ENCODE results near the gene GINS2.

GINS2 gene

DNA sequence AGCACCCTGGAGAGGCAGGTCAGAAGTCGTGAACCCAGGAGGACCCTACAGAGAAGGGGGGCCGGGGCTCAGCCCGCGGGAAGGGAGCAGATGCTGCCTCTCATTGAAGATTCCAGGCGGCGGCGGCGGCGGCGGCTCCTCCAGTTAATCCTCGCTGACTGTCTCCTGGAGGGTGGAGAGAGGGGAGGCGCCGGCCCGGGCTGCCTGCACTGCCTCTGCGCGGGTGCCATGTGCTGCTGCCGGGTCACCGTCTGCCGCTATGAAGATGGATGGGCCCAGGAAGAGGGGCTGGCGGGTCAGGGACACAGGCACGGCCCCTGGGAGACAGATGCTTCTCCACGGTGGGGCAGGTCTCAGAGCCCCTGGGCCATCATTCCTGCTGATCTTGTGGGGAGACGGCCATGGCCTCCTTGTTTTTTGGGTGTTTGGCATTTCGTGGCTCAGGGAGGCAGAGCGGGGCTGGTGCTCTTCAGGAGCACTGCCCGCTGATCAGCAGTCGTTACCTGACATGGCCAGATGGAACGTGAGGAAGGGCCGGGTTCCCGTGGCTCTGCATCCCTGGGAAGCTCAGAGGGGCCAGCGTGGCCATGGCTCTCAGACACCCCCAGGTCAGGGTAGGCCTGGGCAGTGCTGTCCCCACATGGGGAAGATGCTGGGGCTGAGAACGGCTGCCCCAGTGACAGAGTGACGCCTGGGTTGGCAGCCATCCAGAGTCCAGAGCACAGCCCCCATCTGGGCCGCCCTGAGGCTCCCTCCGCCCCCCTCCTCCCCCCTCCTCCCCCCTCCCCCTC is 36.1 kb downstream of the GINS2 start:
- DNase-seq: no peak

DNA sequence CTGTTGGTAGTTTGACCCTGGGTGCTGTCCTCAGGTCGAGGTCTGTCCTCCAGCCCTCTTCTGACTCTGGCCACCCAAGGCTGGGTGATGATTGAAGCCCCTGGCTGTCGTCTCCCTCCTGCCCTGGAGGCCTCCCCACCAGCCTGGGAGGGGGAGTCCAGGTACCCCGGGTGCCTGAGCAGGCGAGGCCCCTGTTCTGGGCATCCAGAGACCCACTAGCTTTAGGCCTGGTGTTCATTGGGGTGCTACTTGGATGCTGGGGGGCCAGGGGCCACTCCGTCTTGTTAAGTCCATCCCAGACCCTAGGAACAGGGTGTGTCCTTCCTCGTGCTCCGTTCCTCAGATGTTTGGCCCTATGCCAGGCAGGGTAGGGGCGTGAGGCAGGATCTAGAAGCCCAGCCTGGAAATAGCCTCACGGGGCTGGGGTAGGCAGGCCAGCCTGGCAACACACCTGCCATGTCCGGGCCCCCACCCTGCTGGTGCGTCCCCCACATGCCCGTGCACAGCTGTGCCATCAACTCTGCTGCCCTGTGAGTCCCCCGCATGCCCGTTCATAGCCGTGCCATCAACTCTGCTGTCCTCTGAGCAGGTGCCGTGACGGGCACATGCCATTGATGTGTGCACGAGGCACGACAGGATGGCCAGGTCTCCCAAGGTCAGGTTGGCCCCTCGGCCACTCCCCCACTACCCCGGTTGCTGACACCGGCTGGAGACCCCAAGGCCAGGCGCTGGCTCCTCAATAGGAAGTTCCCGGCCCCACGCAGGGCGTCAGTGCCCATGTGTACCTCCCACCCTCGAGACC is 36.9 kb downstream of the GINS2 start:
- DNase-seq: no peak

DNA sequence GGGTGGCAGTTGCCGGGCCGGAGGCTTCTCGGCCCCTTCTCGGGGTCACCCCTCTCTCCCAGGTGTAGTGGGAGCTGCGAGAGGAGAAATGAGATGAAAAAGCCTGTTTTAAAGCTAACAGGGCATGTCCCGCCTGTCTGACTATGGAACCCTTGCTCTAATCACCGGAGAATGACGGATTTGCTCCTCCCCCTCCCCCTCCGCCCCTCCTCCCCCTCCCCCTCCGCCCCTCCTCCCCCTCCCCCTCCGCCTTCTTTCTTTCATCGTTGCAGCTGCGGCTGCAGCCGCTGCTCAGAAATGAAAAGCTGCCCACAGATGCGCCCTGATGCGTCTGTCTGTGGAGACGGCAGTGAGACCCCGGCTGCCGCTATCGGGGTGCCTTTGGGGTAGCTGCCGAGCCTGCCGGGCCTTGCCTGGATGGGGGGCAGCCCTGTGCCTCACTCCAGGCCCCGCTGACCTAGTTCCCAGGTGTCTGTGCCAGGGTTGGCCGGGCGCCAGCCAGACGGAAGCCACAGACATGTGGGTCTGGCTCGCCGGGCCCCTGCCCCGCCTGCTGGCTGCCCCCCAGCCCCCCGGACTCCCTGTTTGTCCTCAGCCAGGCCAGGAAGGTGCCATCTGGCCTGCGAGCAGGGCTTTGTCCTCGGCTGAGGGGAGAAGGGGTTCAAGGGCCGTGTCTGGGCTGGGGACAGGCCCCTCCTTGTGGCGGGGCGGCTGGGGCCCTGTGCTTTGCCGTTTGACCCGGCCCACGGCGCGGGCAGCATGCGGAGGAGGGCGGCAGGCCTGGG is 37.7 kb downstream of the GINS2 start:
- DNase-seq: no peak

DNA sequence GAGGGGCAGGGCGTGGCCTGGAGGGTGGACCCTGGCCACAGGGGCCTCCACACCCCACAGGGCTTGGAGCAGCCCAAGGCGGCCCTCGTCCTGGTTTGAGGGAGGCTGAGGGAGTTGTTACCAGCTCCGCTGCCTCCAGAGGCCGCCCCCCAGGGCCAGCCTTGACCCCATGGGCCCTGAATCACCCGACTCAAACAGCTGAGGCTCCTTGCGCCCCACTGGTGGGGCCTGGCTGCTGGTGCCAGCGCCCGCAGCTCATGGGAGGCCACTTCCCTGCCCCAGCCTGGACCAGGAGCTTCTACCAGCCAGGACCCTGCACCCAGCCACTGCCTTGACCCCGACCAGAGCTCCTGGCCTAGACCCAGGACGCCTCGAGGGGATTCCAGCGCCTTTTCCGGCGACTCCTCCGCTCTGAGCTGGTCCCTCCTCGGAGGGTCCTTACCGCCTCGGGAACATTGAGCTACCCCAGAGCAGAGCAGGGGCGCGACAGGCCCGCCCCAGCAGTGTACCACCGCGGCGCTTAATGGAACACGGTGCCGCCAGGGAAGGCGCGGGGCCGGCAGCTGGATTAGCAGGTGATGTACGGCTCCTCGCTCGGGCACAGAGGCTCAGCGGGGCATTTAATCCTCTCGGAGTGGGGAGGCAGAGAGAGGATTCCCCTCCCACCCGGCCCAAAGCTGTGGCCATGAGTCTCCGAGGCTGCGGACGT is 38.5 kb downstream of the GINS2 start:
- DNase-seq: no peak

DNA sequence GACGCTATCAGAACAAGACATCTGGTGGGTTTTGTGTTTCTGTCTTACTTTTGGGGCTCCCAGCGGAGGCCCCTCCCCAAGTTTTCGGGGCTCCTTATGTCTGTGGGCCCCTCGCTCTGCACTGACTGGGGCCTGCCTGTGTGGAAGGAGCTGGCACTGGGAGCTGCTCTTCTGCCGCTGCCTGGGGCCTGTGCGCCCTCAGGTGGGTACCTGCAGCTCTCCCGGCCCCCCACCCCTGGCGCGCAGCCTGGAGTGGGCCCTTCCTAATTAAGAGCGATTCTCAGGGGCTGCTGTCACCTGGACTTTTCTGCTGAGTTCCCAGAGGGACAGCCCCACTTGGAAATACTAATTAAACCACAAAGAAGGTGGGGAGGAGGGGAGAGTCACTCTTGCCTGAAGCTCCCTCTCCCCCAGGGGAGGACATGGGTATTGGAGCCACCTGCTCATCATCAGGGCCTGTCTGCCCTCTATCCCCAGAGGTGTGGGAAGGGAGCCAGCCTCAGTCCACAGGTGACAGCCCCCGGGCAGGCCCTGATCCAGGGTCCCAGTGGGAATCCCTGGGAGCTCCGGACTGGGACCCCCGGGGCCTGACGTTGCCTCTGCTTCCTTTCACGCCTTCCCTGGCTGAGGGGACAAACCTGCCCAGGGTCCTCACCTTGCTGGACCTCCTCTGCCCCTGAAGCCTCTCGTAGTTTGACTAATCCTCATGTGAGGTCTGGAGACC is 39.2 kb downstream of the GINS2 start:
- DNase-seq: no peak

DNA sequence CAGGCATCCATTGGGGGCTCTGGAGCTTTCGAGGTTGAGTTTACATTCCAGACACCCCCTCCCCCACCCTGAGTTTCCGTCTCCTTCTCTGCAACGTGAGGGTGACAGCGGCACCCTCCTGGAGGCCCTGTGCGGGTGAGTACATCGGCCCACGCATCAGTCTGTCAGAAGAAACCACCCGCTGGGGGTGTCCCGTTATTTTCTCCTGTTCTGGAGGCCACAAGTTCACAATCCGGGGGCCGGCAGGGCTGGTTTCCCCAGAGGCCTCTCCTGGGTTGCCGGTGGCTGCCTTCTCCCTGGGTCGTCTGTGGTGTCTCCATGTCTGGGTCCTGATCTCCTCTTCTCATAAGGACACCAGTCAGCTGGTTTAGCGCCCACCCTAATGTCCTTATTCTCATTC is 39.9 kb downstream of the GINS2 start:
- peak; percentile 14 for DNase-seq

DNA sequence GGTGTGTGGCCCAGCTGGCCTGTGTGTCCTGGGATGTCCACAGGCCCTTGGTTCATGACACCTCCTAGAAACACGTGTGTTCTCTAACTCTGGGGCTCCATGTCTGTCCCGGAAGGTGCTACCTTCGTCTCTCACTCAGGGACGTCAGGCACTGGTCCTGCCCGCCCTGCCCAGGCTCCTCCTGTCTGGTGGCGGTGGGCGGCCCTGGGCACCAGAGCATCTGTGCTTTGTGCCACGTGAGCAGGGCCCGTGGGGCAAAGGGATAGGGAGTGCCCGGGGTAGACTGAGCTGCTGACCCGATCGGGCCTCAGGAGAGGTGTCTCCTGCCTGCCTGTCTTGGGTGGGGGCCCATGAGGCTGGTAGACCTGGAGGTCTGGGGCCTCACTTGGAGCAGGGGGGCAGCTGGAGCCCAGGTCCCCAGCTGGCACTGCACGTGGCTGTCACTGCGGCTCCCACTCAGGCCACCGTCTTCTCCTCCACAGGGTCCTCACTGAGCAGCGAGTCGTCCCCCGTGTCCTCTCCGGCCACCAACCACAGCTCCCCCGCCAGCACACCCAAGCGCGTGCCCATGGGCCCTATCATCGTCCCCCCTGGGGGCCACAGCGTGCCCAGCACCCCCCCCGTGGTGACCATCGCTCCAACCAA is 40.6 kb downstream of the GINS2 start:
- DNase-seq: no peak

DNA sequence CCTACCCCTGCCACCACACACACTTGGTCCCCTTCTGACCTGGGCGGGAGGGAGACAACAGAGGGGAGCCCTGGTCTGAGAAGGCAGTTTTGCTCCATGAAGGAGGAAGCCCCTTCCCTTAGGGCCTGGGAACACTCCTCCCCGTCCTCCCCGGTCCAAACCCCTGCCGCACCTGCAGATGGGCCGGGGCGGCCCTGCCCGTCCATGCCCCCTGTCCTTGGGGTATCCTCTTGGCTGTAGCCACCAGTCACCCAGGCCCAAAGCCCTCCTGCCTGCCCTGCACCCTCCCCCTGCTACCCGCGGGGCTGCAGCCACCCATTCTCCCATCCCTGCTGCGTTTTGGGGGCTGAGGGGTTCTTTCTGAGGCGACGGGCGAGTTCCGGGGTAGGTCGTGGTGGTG is 41.8 kb downstream of the GINS2 start:
- no peak for DNase-seq

DNA sequence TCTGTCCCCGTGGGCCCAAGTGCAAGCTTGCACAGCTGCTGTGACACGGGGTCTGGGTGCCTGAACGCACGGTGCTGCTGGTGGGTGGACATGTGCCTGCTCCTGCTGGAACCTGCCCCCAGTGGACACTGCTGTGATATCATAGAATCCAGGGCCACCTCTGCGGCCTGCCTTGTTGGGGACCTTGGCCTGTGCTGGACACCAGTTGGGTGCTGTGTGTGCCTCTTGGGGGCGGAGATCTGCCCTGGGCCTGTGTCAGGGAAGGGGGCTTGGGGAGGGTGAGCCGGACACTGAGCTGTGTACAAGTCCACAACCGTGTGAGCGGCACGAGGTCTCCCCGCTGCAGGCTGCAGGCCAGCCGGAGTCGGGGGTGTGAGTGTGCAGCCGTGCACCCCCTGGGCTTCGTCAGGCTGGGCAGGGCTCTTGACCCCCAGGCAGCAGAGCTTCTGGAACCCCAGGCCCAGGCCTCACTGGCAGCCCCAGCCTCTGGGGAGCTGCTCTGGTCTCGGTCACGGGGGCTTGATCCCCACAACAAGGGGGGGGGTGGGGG is 42.3 kb downstream of the GINS2 start:
- no peak for DNase-seq

DNA sequence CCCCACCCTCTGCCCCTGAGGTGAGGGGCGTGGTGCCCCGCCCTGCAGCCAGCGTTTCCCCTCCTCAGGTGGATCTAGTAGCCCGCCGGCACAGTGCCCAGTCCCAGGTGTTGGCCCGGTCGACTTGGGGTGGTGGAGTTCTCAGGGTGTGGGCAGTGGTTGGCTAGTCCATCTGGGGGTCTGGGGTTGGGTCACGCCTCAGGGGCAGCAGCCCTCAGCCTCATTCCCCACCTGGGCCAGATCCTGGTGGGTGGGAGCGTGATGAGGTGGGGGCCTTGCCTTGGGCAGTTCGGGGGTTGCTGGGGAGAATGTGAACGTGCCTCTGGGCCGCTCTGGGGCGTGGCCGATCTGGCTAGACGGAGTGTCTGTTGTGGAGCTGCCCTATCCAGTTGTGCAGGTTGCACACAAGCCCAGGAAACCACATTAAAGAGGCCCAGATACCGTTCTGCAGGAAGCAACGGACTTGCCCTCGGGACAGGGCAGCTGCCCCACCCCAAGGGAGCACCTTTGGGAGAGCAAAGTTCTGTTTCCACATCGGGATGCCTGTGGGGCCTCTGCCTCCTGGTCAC is 43.6 kb downstream of the GINS2 start:
- no peak for DNase-seq

DNA sequence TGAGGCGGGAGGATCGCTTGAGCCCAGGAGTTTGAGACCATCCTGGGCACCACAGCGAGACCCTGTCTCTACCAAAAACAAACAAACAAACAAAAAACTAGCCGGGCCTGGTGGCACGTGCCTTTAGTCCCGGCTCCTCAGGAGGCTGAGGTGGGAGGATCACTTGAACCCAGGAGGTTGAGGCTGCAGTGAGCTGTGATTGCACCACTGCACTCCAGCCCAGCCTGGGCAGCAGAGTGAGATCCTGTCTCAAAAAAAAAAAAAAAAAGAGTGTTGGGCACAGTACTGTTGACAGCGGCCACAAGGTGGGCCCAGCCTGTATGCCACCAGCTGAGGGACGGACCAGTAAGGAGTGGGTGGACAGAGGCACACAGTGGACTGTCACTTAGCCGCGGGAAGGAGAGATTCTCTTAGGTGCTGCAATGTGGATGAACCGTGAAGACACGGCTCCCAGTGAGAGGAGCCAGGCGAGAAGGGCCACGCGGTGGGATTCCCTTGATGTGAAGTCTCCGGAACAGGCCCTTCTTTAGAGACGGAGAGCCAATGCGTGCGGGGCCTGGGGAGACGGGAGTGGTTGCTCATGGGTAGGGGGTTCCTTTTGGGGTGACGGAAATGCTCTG is 44.6 kb downstream of the GINS2 start:
- no peak for DNase-seq

DNA sequence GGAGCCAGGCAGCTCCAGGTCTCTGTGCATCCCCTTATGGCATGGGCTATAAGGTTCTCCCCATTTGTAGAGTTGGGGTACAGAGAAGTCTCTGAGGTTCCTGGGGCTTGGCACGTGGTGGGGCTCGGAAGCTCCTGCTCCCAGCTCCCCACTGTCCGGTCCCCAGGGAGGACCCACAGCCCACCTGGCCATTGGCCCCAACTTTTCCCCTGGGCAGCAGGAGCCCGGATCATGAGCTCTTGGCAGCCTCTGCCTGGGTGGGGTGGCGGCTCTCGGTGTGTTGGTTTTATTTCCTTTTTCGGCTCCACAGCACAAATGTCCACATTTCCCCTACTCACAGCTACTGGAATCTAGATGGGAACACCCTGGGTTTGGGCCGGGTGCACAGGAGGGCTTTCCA is 45.1 kb downstream of the GINS2 start:
- no peak for DNase-seq

DNA sequence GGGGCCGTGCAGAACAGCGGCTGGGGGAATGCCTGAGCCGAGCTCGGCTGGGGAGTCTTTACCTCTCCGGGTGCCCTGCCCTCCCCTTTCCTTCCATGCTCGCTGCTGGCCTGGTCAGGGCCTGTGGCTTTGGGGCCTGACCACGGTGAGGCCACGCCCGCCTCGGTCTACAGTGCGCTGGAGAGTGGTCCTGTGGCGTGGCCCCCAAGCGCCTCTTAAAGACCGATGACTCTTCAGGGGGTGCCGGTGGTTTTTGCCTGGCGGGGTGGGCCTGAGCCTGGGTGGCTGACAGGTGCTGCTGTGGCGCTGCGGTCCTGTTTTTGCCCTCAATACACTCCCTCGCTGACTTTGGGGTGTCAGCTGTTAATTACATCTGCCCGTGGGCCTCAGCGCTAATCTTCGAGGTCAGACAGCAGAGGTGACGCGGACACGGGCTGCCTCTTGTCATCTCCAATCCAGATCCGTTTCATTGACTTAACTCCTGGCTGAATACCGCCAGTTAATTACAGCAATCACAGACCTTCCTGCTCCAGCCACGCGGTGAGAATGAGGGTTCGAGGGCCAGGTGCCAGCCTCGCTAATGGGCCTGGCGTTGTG is 45.9 kb downstream of the GINS2 start:
- no peak for DNase-seq

DNA sequence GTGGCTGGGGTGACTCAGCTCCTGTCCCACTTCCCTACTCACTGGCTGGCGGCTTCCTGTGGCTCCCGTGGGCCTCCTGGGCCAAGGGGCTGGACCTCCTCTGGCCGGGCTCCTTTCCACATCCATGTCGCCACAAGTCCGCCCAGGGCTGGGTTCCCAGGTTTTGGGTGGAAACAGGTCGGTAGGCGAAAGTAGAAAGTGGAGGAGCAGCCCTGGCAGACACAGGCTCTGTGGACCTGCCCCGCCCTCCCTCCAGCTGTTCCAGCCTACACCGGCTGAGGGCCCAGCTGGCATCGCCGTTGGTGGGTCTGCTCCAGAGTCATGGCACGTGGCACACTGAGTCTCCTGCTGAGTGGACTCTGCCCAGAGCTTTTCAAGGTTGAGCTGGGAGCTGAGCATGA is 47.0 kb downstream of the GINS2 start:
- DNase-seq: no peak

DNA sequence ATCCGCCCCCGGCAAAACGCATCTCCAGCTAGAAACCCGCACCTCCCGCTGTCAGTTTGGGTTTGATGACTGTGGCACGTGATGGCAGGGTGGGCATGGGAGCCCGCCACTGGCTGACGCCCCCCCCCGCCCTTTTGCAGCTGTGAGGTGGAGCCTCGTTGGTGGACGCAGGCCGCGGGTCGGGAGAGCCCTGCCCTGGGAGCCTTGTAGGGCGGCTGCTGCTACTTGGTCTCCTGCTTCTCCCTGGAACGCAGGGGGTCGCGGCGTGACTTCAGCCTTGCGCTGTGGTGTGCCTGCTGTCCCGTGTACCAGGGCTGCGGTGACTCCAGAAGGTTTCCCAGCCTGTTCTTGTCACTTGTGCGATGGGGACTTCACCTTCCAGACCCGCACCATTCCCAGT is 47.4 kb downstream of the GINS2 start:
- no peak for DNase-seq

DNA sequence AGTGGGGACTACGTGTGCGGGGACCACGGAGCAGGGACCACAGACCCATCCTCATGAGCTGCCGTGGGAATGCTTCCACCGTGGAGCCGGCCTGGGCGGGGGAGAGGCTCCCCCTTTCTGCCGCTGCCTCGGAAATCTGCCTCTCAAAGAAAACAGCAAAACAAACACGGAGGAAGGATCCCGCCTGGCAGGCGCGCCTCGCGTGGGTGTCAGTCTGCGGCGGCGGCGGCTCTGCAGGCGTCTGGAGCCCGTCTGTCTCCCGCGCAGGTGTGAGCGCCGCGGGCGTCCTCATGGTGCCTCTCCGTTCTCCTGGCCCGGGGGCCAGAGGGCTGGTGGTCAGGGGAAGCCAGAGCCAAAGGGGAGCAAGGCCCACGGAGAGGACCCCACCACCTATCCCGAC is 48.2 kb downstream of the GINS2 start:
- no peak for DNase-seq

DNA sequence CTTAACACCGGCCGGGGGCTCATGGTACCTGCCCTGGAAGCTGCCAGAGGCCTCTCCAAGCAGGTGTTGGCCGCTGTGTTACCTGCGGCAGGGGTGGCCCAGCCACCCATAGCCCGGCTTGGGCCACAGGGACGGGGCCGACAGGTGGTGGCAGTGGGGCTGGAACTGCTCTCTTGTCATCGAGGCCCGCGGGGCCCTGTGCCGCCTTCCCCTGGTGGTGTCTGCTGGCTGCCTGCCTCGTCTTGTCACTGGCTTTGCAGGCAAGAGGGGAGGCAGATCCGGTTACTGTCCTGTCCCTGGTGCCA is 48.5 kb downstream of the GINS2 start:
- no peak for DNase-seq

DNA sequence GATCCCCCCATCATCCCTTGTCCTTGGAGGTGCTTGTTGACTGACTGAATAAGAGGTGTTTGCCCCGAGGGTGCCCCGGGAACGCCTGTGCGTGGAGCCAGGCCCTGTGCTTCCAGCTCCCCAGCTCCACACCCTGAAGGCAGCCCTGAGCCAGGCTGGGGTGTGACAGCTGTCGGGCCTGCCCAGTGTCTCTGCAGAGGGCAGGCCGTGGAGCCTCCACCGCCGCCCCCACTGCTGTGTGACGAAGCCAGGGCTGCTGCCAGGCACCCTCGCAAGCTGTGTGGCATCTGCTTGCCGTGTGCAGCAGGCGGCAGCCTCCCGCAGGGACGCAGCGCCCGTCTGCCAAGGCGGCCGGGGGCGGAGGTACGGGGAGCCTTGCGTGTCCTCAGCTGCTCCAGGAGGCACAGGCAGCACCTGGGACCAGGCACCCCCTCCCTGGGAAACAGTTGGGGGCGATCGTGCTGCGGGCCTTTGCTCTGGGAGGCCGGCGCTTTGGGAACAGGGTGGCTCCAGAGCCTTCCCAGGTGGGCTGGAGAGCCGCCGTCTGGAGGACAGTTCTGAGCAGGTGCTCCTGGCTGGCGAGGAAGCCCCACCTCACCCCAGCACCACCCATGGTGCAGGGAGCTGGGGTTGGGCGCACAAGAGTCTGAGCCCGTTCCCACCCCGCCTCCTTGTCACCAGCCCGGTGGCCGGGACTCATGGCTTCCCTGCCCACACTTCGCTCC is 49.1 kb downstream of the GINS2 start:
- DNase-seq: no peak

DNA sequence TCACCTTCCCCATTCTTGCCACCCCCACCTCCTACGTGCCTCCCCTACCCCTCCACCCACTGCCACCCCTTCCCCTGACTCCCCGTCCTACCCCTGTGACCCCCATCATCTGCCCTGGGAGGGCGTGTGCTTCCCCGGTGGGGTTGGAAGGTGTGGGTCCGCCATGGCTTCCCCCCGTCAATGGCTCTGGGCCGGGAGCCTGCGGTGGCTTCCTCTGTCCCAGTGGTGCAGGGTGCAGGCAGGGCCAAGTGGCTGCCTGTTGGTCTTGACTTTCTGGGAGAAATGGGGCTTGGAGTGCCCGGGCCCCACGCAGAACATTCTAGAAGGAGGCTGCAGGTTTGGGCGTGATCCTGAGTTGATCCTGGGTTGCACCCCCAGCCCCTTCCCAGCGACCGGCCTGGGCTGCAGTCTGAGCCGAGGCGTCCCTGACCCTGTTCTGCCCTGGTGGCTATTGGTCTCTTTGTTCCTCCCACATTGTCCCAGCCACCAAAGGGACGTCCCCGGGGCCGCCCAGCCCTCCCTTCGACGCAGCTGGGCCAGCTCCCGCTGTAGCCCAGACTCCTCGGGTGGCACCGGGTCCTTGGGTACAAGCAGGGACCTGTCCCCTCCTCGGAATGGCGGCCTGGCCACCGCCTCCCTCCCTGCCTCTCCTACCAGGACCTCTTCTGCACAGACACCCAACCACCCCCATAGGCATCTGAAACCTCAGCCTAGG is 49.9 kb downstream of the GINS2 start:
- no peak for DNase-seq

Measured in stimulated activated CD4-positive, alpha-beta T cell treated with anti-CD3 and anti-CD28 coated beads, Interleukin-4, amount 100 ng/mL, for 24 hours (primary cell).